GM18511 (cell line): ENCODE data around the gene CHST7.

Source experiments
- ATAC-seq: cut with Tn5 transposase; IDR thresholded peaks from one replicate; pipeline ENCODE4 v1.9.1; 2021; ENCODE audit warnings: mild to moderate bottlenecking, moderate library complexity; ENCODE audit not compliant: unreplicated experiment

The CHST7 gene

GRCh38 chrX:46601283-46601682 lies 27.7 kb downstream of the CHST7 start:
- ATAC-seq, result no peak

- ATAC-seq, result no peak
Observed at GRCh38 chrX:46602468-46603102, 29.0 kb downstream of the CHST7 start.

GRCh38 chrX:46607916-46608315 lies 34.4 kb downstream of the CHST7 start:
- no peak for ATAC-seq

GRCh38 chrX:46610070-46610658 lies 36.6 kb downstream of the CHST7 start:
- no peak for ATAC-seq

GRCh38 chrX:46611658-46612362 lies 38.2 kb downstream of the CHST7 start:
- no peak for ATAC-seq

GRCh38 chrX:46617906-46618305 lies 44.3 kb downstream of the CHST7 start:
- ATAC-seq, result no peak

GRCh38 chrX:46618947-46619346 lies 45.4 kb downstream of the CHST7 start:
- ATAC-seq, result no peak

- ATAC-seq, result no peak
Observed at GRCh38 chrX:46620505-46620904, 46.9 kb downstream of the CHST7 start.

- no peak for ATAC-seq
Observed at GRCh38 chrX:46621572-46621971, 48.0 kb downstream of the CHST7 start.

GRCh38 chrX:46624090-46624786 lies 50.7 kb downstream of the CHST7 start:
- no peak for ATAC-seq

GRCh38 chrX:46626566-46626965 lies 53.0 kb downstream of the CHST7 start:
- no peak for ATAC-seq

- no peak for ATAC-seq
Observed at GRCh38 chrX:46627062-46627461, 53.5 kb downstream of the CHST7 start.

- no peak for ATAC-seq
Observed at GRCh38 chrX:46627711-46628419, 54.3 kb downstream of the CHST7 start.

GRCh38 chrX:46628460-46629371 lies 55.2 kb downstream of the CHST7 start:
- peak; percentile 92 for ATAC-seq

GRCh38 chrX:46630141-46630540 lies 56.6 kb downstream of the CHST7 start:
- ATAC-seq, result no peak

GRCh38 chrX:46634577-46634976 lies 61.0 kb downstream of the CHST7 start:
- ATAC-seq, result no peak

- no peak for ATAC-seq
Observed at GRCh38 chrX:46635186-46635585, 61.6 kb downstream of the CHST7 start.

GRCh38 chrX:46636223-46636622 lies 62.7 kb downstream of the CHST7 start:
- no peak for ATAC-seq

- ATAC-seq, result peak; percentile 75
Observed at GRCh38 chrX:46637938-46638337, 64.4 kb downstream of the CHST7 start.

GRCh38 chrX:46642145-46642544 lies 68.6 kb downstream of the CHST7 start:
- no peak for ATAC-seq
